GM19324 (cell line): Measurements from ENCODE around the gene HLA-C.

Source experiments
- ATAC-seq: cut with Tn5 transposase; IDR thresholded peaks from one replicate; pipeline ENCODE4 v1.9.1; 2021; ENCODE audit warnings: mild to moderate bottlenecking, moderate library complexity; ENCODE audit not compliant: unreplicated experiment, low FRiP score

HLA-C gene

DNA sequence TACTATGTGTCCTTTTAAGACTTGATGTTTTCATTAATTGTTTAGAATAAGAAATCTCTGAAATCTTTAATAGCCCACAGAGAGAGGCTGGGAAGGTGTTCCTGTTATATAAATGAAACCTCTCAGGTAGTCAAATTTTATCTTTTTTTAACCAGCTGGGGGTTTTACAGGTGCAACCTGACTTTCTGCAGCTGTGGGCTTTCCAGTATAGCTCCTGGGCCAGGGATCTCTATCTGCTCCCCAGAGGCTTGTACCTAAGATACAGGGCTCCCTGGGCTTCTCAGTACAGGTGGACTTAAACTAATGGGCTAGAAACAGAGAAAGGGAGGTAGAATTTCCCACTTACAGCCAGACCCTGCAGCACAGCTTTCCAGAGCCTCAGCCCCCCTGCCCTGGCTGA lies 49.4 kb downstream of the HLA-C start:
- no peak for ATAC-seq
